NCI-H1694 treated with DMSO at 0.1 percent for 48 hours (cell line): Measurements from ENCODE around the gene IFNE.
"Not testable (repeated sequence)": the region's sequence is repeated elsewhere in the genome, so short reads cannot be mapped to it uniquely, and the experiment has no call there.

Experiments used
- DNase-seq: peaks from one replicate; lab custom pipeline; 2025; lab: John Stamatoyannopoulos, UW

IFNE gene

DNA sequence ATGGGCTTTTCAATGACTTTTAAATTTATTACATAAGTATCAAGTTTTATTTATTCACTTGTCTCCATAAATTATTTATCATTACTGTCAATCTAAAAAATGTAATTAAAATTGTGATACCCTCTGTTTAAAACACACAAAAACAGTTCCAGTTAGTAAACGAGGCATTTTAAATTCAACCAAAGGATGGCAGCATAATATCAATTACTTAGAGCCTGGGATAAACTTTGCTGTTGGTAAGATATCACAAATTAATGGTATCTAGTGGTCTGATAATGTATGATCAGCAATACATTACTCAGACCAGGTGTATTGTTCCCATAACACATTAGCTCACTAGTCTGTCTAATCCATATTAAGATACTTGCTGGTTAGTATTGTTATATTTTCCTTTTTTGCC is 9.6 kb upstream of the IFNE start:
- no peak for DNase-seq

- DNase-seq: no peak
Measured at GRCh38 chr9:21481470-21482056, 550 bp downstream of the IFNE start.

GRCh38 chr9:21479152-21479702 is 2.9 kb downstream of the IFNE start:
- DNase-seq: no peak

DNA sequence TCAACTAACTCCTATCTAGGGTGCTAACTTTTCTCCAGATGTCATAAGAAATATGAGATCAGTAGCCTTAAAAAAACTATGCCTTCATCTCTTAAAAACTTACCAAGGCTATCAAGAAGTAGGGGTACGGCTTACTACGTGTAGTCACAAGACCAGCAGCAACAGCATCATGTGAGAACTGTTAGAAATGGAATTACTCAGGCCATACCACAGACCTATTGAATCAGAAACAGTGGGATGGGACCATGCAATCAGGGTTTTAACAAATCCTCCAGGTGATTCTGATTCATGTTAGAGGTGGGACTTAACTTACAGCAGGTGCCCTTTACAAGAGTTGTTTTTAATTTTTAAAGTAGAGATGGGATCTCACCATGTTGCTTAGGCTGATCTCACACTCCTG is 4.6 kb downstream of the IFNE start:
- no peak for DNase-seq

- DNase-seq: no peak
Measured at GRCh38 chr9:21473236-21473635, 8.9 kb downstream of the IFNE start.

DNA sequence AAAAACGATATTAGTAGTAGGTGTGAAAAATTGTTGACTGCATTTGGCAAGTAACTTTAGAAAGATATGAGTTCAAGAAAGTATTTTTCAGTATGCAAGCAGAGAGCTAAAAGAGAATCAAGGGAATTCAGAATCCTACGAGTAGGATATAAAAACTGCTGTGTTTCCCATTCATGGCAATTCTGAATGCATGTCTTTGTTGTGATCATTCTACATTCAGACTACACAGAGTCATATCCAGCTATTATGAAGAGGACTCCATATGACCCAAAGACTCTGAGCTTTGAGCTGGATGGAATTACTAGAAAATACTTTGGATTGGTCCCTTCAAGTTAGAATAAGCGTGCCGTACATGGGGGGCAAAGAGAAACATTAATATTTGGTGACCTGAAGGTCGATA is 12.0 kb downstream of the IFNE start:
- DNase-seq: no peak

DNA sequence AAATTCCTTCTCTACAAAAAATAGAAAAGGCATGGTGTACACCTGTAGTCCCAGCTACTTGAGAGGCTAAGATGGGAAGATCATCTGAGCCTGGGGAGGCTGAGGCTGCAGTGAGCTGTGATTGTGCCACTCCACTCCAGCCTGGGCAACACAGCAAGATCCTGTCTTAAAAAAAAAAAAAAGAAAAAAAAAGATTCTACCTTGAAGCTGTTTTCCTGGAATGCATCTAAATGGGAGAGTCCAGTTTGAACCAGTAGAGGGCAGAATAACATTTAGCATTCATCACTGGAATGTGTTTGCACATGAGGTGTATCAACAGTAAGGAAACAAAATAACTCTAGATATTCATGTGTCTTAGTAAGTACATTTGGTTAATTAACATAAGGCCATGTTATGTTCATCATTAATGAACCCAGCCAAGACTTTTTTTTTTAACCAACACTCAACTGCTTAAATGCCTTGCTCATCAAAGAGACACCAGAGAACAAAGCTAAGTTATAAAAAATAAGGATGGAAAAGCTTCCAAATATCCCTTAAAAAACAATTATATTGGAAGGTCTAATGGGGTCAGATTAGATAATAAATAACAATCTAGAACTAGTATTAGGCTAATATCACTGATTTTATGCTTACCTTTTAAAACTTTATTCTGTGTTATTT is 16.1 kb downstream of the IFNE start:
- DNase-seq: no peak

DNA sequence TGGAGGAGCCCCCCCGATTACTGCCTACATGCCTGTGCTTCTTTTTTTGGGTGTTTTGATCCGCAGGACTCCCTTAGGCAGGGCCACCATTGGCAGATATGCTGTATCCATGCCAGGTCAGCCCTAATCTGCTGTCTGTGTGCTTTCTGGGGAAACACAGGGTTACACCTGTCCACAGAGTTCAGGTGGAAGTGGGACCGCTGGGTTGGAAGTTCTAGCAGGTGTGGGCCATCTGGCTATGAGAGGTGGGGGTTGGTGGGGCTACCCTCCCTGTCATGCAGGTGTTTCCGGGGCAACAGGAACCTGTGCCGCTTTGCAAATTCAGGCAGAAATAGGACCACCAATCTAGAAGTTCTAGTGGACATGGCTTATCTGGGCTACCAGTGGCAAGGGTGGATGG is 17.0 kb downstream of the IFNE start:
- no peak for DNase-seq

GRCh38 chr9:21461377-21461776 is 20.7 kb downstream of the IFNE start:
- no peak for DNase-seq

GRCh38 chr9:21455320-21455719 is 26.8 kb downstream of the IFNE start:
- DNase-seq: no peak

GRCh38 chr9:21454149-21454548 is 28.0 kb downstream of the IFNE start:
- DNase-seq: no peak

GRCh38 chr9:21452681-21453080 is 29.4 kb downstream of the IFNE start:
- DNase-seq: no peak

- no peak for DNase-seq
Measured at GRCh38 chr9:21450733-21451394, 31.2 kb downstream of the IFNE start.

DNA sequence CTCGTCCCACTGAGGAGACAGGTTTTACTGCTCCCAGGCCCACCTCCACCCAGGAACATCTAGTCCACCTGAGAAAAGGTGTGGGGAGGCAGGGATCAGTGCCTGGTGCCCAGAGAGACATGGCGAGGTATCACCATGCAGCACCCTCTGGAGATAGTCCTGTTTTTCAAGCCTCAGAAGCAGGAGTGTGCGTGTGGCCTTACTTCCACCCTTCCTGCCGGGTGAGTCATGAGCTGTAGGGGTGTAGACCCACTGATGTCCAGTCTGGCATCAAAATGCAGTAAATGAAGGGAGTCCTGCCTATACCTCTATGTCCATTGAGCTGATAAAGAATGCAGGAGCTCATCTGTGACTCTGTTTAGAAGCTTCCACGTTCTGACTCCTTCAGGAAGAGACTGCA is 32.8 kb downstream of the IFNE start:
- DNase-seq: not testable (repeated sequence)

GRCh38 chr9:21443849-21444625 is 38.1 kb downstream of the IFNE start:
- DNase-seq: no peak

GRCh38 chr9:21440139-21440538 is 42.0 kb downstream of the IFNE start, which contains the start of gene IFNA1:
TSS of gene IFNA1 (plus strand) at chr9:21440439. CDS start at chr9:21440508, 69 bp downstream.
- DNase-seq: no peak

DNA sequence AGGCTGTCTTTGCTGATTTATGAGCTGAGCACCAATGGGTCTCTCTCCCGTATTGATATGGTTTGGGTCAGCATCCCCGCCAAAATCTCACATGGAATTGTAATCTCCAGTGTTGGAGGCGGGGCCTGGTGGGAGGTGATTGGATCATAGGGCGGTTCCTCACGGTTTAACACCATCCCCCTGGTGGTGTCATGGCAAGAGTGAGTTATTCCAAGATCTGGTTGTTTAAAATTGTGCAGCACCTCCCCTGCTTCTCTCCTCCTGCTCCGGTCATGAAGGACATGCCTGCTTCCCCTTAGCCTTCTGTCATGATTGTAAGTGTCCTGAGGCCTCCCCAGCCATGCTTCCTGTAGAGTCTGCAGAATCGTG is 47.1 kb downstream of the IFNE start:
- DNase-seq: not testable (repeated sequence)

GRCh38 chr9:21434202-21435014 is 47.7 kb downstream of the IFNE start:
- peak; percentile 52 for DNase-seq

- DNase-seq: no peak
Measured at GRCh38 chr9:21432672-21433425, 49.3 kb downstream of the IFNE start.
